Measurements from ENCODE around the gene DAO. TPM values are rescaled to one million over a fixed set of nuclear protein-coding genes. Genes with fewer than 3 reads are reported as not detected.

The DAO gene
- total RNA-seq, 2 donors from 2014 or later = not detected

DNA sequence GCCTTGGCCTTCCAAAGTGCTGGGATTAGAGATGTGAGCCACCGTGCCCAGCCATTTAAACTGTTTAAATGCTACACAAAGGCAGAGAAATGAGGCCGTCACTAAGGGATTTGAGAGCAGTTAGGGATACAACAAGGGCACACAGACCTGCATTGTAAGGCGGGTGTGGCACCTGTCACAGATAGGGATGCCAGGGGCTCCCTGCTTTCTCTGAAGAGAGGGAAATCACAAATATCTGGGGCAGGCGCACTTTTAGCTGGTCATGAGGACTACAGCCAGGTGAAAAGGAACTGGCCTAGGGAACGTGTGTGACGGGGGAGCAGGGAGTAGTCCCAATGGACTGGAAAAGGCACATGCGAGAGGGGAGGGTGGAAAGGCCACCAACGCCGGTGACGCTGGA is 32.2 kb upstream of the DAO start:
- Mint-ChIP-seq H3K27ac (no peak overlapping the region), H3K4me1 (no peaks in the 10 kb centered on the region), H3K27me3 (ENCODE audit: insufficient read depth) (no peaks in the 10 kb centered on the region), H3K9me3 (peaks cover 13% of the 10 kb centered on the region), H3K4me3 (no peak overlapping the region), H3K36me3 (ENCODE audit: low read depth) (peaks cover 76% of the 10 kb centered on the region)
- Histone ChIP-seq H3K36me3 (ENCODE audit: control insufficient read depth, insufficient read depth, low read length) (peaks cover 74% of the 10 kb centered on the region), H3K9me3 (ENCODE audit: control insufficient read depth, low read length) (peaks cover 6% of the 10 kb centered on the region), H3K4me3 (ENCODE audit: low read length) (no peak overlapping the region), H3K9ac (ENCODE audit: extremely low read depth, low read length, poor library complexity, severe bottlenecking) (no peak overlapping the region), H3K27ac (ENCODE audit: low read depth, low read length) (no peak overlapping the region), H3K27me3 (ENCODE audit: control insufficient read depth, insufficient read depth, low read length, poor library complexity, severe bottlenecking) (no peaks in the 10 kb centered on the region), H3K4me1 (ENCODE audit: control insufficient read depth, insufficient read depth, low read length) (no peaks in the 10 kb centered on the region)
- 95 to 97% methylated on average over 9 to 10 of the region's 10 CpGs for WGBS, 2 experiments (ENCODE audit: insufficient coverage in 1 of 2, insufficient read length in 1 of 2)
- TF ChIP-seq, protein P1, sequence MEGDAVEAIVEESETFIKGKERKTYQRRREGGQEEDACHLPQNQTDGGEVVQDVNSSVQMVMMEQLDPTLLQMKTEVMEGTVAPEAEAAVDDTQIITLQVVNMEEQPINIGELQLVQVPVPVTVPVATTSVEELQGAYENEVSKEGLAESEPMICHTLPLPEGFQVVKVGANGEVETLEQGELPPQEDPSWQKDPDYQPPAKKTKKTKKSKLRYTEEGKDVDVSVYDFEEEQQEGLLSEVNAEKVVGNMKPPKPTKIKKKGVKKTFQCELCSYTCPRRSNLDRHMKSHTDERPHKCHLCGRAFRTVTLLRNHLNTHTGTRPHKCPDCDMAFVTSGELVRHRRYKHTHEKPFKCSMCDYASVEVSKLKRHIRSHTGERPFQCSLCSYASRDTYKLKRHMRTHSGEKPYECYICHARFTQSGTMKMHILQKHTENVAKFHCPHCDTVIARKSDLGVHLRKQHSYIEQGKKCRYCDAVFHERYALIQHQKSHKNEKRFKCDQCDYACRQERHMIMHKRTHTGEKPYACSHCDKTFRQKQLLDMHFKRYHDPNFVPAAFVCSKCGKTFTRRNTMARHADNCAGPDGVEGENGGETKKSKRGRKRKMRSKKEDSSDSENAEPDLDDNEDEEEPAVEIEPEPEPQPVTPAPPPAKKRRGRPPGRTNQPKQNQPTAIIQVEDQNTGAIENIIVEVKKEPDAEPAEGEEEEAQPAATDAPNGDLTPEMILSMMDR (conservative IDR thresholded peaks at IDR 0.05) = no peak
- no peak for DNase-seq

DNA sequence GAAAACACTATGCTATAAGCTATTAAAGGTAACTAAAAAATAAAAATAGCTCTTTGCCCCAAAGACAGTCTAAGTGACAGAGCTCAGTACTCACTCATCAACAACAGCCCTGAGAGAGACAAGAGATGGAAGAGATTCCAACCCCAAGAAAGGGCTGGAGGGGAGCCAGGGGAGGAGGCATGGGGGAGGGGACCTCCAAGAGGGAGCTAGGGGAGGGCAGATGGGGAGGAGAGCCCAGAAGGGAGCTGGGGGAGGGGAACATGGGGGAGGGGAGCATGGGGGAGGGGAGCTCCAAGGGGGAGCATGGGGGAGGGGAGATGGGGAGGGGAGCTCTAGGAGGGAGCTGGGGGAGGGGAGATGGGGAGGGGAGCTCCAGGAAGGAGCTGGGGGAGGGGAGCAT is 30.2 kb upstream of the DAO start:
- peaks cover 8% of the 10 kb centered on the region for H3K9me3 ChIP-seq (ENCODE audit: control insufficient read depth, low read length)
- H3K36me3 Mint-ChIP-seq (ENCODE audit: low read depth) = peaks cover 74% of the 10 kb centered on the region
- H3K9me3 Mint-ChIP-seq = peaks cover 16% of the 10 kb centered on the region
- no peak overlapping the region for H3K4me3 ChIP-seq (ENCODE audit: low read length)
- no peak for DNase-seq
- peaks cover 70% of the 10 kb centered on the region for H3K36me3 ChIP-seq (ENCODE audit: control insufficient read depth, insufficient read depth, low read length)
- TF ChIP-seq, protein P1 (conservative IDR thresholded peaks at IDR 0.05) = no peak
- H3K4me1 ChIP-seq (ENCODE audit: control insufficient read depth, insufficient read depth, low read length) = no peaks in the 10 kb centered on the region
- H3K9ac ChIP-seq (ENCODE audit: extremely low read depth, low read length, poor library complexity, severe bottlenecking) = no peak overlapping the region
- no peaks in the 10 kb centered on the region for H3K27me3 ChIP-seq (ENCODE audit: control insufficient read depth, insufficient read depth, low read length, poor library complexity, severe bottlenecking)
- no peak overlapping the region for H3K4me3 Mint-ChIP-seq
- no peaks in the 10 kb centered on the region for H3K27me3 Mint-ChIP-seq (ENCODE audit: insufficient read depth)
- H3K27ac ChIP-seq (ENCODE audit: low read depth, low read length) = no peak overlapping the region
- no peaks in the 10 kb centered on the region for H3K4me1 Mint-ChIP-seq
- no peak overlapping the region for H3K27ac Mint-ChIP-seq

DNA sequence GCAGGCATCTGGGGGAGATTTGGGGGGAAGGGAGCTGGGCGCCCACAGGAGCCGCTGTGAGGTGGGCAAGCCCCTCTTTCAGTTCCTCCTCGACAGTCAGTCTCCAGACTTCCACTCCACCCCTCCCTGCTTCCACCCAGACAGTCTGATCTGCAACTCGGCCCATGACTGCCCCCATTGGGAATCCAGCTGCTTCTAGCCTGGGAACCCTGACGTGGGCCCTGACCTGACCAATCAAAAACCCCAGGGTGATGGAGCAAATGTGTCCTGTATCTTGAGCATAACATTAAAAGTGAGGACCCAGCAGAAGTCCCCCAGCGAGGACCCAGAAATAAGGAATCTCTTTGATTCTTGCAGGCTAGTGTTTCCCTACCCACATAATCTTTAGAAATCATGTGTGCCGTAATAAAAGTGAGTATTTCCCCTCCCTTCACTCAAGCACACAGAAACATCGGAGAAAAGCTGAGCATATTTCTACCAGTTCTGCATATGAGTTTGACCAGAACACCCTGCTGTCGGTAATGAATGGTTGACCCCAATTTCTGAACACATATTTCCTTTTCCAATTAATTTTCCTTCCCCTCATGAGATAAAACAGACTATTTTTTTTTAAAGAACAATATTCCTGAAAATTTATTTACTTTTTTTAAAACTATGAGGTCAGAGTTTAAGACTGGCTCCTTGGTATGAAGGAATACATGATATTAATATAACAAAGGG is 28.9 kb upstream of the DAO start:
- Histone ChIP-seq H3K36me3 (ENCODE audit: control insufficient read depth, insufficient read depth, low read length) (peaks cover 66% of the 10 kb centered on the region), H3K9ac (ENCODE audit: extremely low read depth, low read length, poor library complexity, severe bottlenecking) (no peak overlapping the region), H3K9me3 (ENCODE audit: control insufficient read depth, low read length) (peaks cover 8% of the 10 kb centered on the region), H3K27ac (ENCODE audit: low read depth, low read length) (peak overlapping the region; percentile 73), H3K4me1 (ENCODE audit: control insufficient read depth, insufficient read depth, low read length) (peaks cover 2% of the 10 kb centered on the region), H3K4me3 (ENCODE audit: low read length) (no peak overlapping the region), H3K27me3 (ENCODE audit: control insufficient read depth, insufficient read depth, low read length, poor library complexity, severe bottlenecking) (no peaks in the 10 kb centered on the region)
- no peak for DNase-seq
- Mint-ChIP-seq H3K4me1 (peaks cover 7% of the 10 kb centered on the region), H3K27me3 (ENCODE audit: insufficient read depth) (no peaks in the 10 kb centered on the region), H3K27ac (no peak overlapping the region), H3K9me3 (peaks cover 12% of the 10 kb centered on the region), H3K36me3 (ENCODE audit: low read depth) (peaks cover 71% of the 10 kb centered on the region), H3K4me3 (no peak overlapping the region)
- TF ChIP-seq, protein P1 (conservative IDR thresholded peaks at IDR 0.05) = no peak
- WGBS, 2 experiments (ENCODE audit: insufficient coverage in 1 of 2, insufficient read length in 1 of 2) = 78 to 94% methylated on average over 7 to 9 of the region's 9 CpGs
